ENCODE measurements around the gene TRPM7. TPM values are rescaled to one million over a fixed set of nuclear protein-coding genes. Genes with fewer than 3 reads are reported as not detected.

TRPM7 gene
- polyA plus RNA-seq, 2 of the 4 experiments (the other 2 are of a cell fraction) = 25.7 to 47.8 TPM

DNA sequence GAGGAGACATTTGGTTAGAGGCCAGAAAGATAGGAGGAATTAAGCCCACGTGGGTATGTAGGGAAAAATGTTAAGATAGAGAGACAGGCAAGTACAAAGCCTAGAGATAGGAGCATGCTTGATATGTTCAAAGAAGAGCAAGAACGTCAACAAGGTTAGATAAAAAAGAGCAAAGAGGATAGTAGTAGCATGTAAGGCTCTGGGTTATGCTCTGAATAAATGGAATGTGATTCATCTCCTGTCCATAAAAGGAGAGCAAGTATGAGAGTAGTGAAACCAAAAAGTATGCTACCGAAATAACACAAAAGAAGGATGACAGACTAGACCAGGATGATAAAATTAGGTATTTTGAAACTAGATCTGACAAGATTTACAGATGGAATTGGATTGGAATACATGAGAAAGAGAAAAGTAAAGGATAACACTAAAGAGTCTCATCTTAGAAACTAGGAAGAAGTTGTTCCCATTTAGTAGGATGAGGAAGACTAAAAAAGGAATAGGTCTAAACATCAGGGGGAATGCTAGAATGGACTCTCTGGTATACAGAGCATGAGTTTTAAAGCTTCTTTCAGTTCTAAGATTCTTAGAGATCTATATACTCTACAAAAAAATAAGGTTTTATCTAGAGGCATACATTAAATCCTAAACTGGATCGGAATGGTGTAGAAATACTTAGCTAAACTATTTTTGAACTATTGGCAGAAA is 59.1 kb downstream of the TRPM7 start:
- peaks cover 4% of the 10 kb centered on the region; the same call in 1 of the 3 replicates for H3K4me1 ChIP-seq
- DNase-seq (ENCODE audit: low read depth in 1 of 2, low spot score in 1 of 2) (no peak), ATAC-seq (no peak), FAIRE-seq (no peak)
- CTCF ChIA-PET = interaction anchor here (1.2 to 1.5 kb wide), 3 partner anchors 14 to 249 kb away, joined by 3 to 5 read pairs (median 5); no protein-coding TSS in a partner anchor
- TF ChIP-seq, protein P1, sequence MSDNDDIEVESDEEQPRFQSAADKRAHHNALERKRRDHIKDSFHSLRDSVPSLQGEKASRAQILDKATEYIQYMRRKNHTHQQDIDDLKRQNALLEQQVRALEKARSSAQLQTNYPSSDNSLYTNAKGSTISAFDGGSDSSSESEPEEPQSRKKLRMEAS (IDR thresholded peaks at IDR 0.05) = no peak
- TF ChIP-seq PHF8 (IDR thresholded peaks at IDR 0.05; ENCODE audit: borderline replicate concordance, low read depth) (no peak), HOXB5 (CRISPR knock-in tag; IDR thresholded peaks at IDR 0.05) (no peak), ZC3H11A (IDR thresholded peaks at IDR 0.05) (no peak), EHF (CRISPR knock-in tag; IDR thresholded peaks at IDR 0.05) (no peak), RCOR1 (IDR thresholded peaks at IDR 0.05; ENCODE audit: low read depth, low read length) (no peak), HOXA7 (CRISPR knock-in tag; IDR thresholded peaks at IDR 0.05) (no peak), HEYL (CRISPR knock-in tag; IDR thresholded peaks at IDR 0.05) (no peak), NR3C1 (IDR thresholded peaks at IDR 0.05) (no peak), CBX8 (IDR thresholded peaks at IDR 0.05) (no peak), ZNF302 (CRISPR knock-in tag; IDR thresholded peaks at IDR 0.05) (no peak), ZFP36 (IDR thresholded peaks at IDR 0.05; ENCODE audit: borderline replicate concordance, partially characterized antibody) (no peak), RFX5 (IDR thresholded peaks at IDR 0.05) (no peak), HDAC2 (IDR thresholded peaks at IDR 0.05) (no peak), FOXS1 (CRISPR knock-in tag; IDR thresholded peaks at IDR 0.05) (no peak)
- TF ChIP-seq, protein P2, sequence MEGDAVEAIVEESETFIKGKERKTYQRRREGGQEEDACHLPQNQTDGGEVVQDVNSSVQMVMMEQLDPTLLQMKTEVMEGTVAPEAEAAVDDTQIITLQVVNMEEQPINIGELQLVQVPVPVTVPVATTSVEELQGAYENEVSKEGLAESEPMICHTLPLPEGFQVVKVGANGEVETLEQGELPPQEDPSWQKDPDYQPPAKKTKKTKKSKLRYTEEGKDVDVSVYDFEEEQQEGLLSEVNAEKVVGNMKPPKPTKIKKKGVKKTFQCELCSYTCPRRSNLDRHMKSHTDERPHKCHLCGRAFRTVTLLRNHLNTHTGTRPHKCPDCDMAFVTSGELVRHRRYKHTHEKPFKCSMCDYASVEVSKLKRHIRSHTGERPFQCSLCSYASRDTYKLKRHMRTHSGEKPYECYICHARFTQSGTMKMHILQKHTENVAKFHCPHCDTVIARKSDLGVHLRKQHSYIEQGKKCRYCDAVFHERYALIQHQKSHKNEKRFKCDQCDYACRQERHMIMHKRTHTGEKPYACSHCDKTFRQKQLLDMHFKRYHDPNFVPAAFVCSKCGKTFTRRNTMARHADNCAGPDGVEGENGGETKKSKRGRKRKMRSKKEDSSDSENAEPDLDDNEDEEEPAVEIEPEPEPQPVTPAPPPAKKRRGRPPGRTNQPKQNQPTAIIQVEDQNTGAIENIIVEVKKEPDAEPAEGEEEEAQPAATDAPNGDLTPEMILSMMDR (IDR thresholded peaks at IDR 0.05) = no peak
- TF ChIP-seq, protein P3, sequence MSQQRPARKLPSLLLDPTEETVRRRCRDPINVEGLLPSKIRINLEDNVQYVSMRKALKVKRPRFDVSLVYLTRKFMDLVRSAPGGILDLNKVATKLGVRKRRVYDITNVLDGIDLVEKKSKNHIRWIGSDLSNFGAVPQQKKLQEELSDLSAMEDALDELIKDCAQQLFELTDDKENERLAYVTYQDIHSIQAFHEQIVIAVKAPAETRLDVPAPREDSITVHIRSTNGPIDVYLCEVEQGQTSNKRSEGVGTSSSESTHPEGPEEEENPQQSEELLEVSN (IDR thresholded peaks at IDR 0.05; ENCODE audit: borderline replicate concordance, low read depth) = no peak
- H3K4me2 ChIP-seq = no peak overlapping the region
- no peaks in the 10 kb centered on the region for H3K9me3 ChIP-seq
- 81% methylated on average over 4 of the region's 4 CpGs for WGBS (ENCODE audit: missing lambda C conversion rate)
- no peak overlapping the region for H3K27ac ChIP-seq
- H3K4me3 ChIP-seq = no peak overlapping the region
- POLR2A ChIA-PET = no interaction called here

DNA sequence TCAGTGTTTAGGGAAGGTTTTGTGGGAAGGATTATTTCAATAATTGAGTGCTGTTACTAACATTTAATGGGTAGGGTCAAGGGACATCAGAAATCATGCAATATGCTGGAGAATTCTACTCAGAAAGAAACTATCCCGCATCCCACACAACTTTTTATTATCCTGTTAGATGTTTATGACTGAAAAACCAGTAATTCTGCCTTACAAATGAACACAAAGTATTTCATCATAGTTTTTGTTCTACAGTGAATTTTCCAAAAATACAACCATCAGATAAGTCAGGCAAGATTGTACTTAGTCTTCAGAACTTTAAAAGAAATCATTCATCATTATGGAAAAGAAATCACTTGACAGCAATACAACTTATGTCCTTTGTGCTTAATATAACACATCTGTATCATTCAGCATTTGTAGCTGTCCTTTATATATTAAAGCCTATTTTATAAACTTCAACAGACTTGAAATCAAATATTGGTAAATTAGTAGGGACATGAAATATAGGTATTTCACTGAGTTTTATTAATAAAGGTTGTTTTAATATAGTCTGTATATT is 61.9 kb downstream of the TRPM7 start:
- TF ChIP-seq RFX5 (IDR thresholded peaks at IDR 0.05) (no peak), ZSCAN20 (CRISPR knock-in tag; IDR thresholded peaks at IDR 0.05) (no peak), ESRRA (IDR thresholded peaks at IDR 0.05; ENCODE audit: borderline replicate concordance, low read length) (no peak), RARB (CRISPR knock-in tag; IDR thresholded peaks at IDR 0.05) (no peak), RNF2 (IDR thresholded peaks at IDR 0.05; ENCODE audit: borderline replicate concordance, low read depth) (no peak), MYC (IDR thresholded peaks at IDR 0.05; ENCODE audit: borderline replicate concordance, low read length) (no peak), NFE2L2 (conservative IDR thresholded peaks at IDR 0.05; ENCODE audit: low read length) (no peak), TFCP2L1 (CRISPR knock-in tag; IDR thresholded peaks at IDR 0.05) (no peak), SREBF2 (IDR thresholded peaks at IDR 0.05) (no peak), HOXA7 (CRISPR knock-in tag; IDR thresholded peaks at IDR 0.05) (no peak), SMC3 (IDR thresholded peaks at IDR 0.05) (no peak), JUNB (IDR thresholded peaks at IDR 0.05) (no peak), CHD4 (IDR thresholded peaks at IDR 0.05; ENCODE audit: borderline replicate concordance) (no peak), RCOR1 (IDR thresholded peaks at IDR 0.05; ENCODE audit: low read depth, low read length) (no peak), CHD2 (IDR thresholded peaks at IDR 0.05; ENCODE audit: low read length, partially characterized antibody) (no peak), FOXS1 (CRISPR knock-in tag; IDR thresholded peaks at IDR 0.05) (no peak), MAZ (IDR thresholded peaks at IDR 0.05; ENCODE audit: borderline replicate concordance, low read depth, low read length) (no peak), KDM1A (IDR thresholded peaks at IDR 0.05; ENCODE audit: low read depth) (no peak)
- TF ChIP-seq, protein P1 (IDR thresholded peaks at IDR 0.05) = no peak
- CTCF ChIA-PET = no interaction called here
- Histone ChIP-seq H3K4me1 (peaks cover under 1% of the 10 kb centered on the region; the same call in 1 of the 3 replicates), H3K27ac (no peak overlapping the region), H3K4me3 (no peak overlapping the region), H3K4me2 (no peak overlapping the region), H3K9me3 (no peaks in the 10 kb centered on the region)
- ATAC-seq (no peak), DNase-seq (ENCODE audit: low read depth in 1 of 2, low spot score in 1 of 2) (no peak), FAIRE-seq (peak; percentile 7)
- 97% methylated on average over 1 of the region's 1 CpG for WGBS (ENCODE audit: missing lambda C conversion rate)
- POLR2A ChIA-PET = no interaction called here

Measured in A549 (cell line).